T-helper 1 cell treated with Interleukin-12 subunit alpha and Interleukin-12 subunit beta and Interleukin-4 antibody, amounts not matched to agents 30 ng/mL and 1 ng/mL, for 36 hours (primary cell): ENCODE data around the gene KCTD11. TPM values are rescaled to one million over a fixed set of nuclear protein-coding genes. Genes with fewer than 3 reads are reported as not detected.

ENCODE experiments used
- intact Hi-C: fragments of 100-400 bp; cut with micrococcal nuclease; formaldehyde crosslinking; loops from one replicate; pipeline ENCODE4 v1.15.1; 2024
- total RNA-seq: library from RNA; stranded (reverse); gene quantifications from 2 replicates; pipeline ENCODE4 v1.2.3, GENCODE V29; 2022

Gene KCTD11
- total RNA-seq, 1 donor from 2014 or later = 10.3 TPM

DNA sequence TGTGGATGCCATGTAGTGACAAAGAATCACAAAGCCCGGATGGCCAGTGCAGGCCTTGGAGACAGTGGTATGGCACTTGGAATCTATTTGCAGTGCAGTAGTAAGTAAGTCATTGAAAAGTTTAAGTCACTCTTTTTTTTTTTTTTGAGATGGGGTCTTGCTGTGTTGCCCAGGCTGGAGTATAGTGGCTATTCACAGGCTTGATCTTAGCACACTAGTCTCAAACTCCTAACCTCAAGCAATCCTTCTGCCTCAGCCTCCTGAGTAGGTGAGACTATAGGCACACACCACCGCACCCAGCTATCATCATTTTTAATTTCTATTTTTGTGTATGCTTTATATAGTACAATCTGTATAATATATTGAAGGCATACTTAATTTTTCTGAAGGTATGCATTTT, 46.6 kb downstream of the KCTD11 start:
- intact Hi-C loops = no loop called here

GRCh38 chr17:7403043-7403726, 51.2 kb downstream of the KCTD11 start:
- intact Hi-C loops = loop anchor here (5.0 kb wide), 1 partner anchor 439 kb away; no protein-coding TSS in a partner anchor

GRCh38 chr17:7403727-7403976, 51.7 kb downstream of the KCTD11 start:
- intact Hi-C loops = loop anchor here (5.0 kb wide), 1 partner anchor 439 kb away; no protein-coding TSS in a partner anchor

DNA sequence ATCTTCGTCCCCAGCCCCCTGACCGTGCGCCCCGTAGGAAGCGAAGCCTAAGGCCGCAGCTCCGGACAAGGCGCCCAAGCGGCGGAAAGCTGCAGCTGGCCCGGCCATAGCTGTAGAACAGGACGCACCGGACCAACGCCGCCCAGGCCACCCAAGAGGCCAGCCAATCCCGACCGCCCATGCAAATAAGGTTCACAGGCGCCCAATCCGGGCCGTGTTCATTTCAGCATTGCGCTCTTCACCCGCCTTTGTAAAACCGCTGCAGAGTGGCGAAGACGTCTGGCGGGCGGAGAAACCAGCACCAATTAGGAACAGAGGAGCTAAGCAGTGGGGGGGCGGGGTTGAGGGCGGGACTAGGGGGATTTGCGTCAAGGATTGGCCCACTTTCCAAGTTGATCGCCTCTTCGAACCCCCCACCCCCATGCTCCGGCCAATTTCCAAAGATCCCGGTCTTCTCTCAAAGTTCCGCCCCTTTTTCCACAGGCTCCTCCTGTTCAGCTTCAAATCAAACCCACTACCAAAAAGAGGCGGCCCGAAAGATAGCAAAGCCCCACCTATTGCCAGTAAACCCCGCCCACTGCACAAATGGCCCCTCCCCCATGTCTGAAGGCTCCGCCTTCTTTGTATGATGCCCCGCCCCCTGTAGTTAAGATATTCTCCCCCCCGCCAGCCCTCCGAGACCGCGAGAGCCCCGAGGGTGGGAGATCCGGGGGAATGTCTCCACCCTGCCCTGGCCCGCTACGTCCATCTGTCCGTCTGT, 52.2 kb downstream of the KCTD11 start, which contains the start of gene TMEM256:
TMEM256 (minus strand) TSS at position 121 of the 760 bp plus-strand sequence; CDS start at position 108, 13 bp downstream.
- intact Hi-C loops = loop anchor here (1.0 to 5.0 kb wide), 13 partner anchors 10 to 438 kb away; partner anchors contain the start of genes ACAP1, FXR2, NEURL4 and PLSCR3

Other genes starting within 250 kb of the KCTD11 start
- gene ASGR2, start 237.3 kb upstream of the KCTD11 start, total RNA-seq = not detected in 2 replicates
- 1.5 and 2.5 TPM in 2 replicates for gene ASGR1, start 172.8 kb upstream of the KCTD11 start, total RNA-seq
- 16.1 and 18.5 TPM in 2 replicates for gene DLG4, start 132.3 kb upstream of the KCTD11 start, total RNA-seq
- gene ACADVL, start 132.2 kb upstream of the KCTD11 start, total RNA-seq = 479 and 485 TPM in 2 replicates
- gene DVL2, start 117.6 kb upstream of the KCTD11 start, total RNA-seq = 46.8 and 46.9 TPM in 2 replicates
- 61.5 and 67.3 TPM in 2 replicates for gene PHF23, start 112.7 kb upstream of the KCTD11 start, total RNA-seq
- 287 and 288 TPM in 2 replicates for gene GABARAP, start 109.7 kb upstream of the KCTD11 start, total RNA-seq
- gene CTDNEP1, start 100.4 kb upstream of the KCTD11 start, total RNA-seq = 167 and 170 TPM in 2 replicates
- 45.0 and 50.6 TPM in 2 replicates for gene ELP5, start 99.9 kb upstream of the KCTD11 start, total RNA-seq
- gene CLDN7, start 89.7 kb upstream of the KCTD11 start, total RNA-seq = 0.12 and 0.49 TPM in 2 replicates
- 0.12 TPM in 1 of 2 replicates, not detected in the other for gene SLC2A4, start 70.4 kb upstream of the KCTD11 start, total RNA-seq
- 0.39 and 0.63 TPM in 2 replicates for gene YBX2, start 57.5 kb upstream of the KCTD11 start, total RNA-seq
- gene EIF5A, start 44.5 kb upstream of the KCTD11 start, total RNA-seq = 697 and 698 TPM in 2 replicates
- gene GPS2, start 36.8 kb upstream of the KCTD11 start, total RNA-seq = 88.7 and 90.6 TPM in 2 replicates
- gene NEURL4, start 22.8 kb upstream of the KCTD11 start, total RNA-seq = 37.2 and 37.7 TPM in 2 replicates
- 693 and 701 TPM in 2 replicates for gene ACAP1, start 15.6 kb upstream of the KCTD11 start, total RNA-seq
- gene TMEM95, start 3.0 kb downstream of the KCTD11 start, total RNA-seq = 0.17 TPM in 1 of 2 replicates, not detected in the other
- gene TNK1, start 28.9 kb downstream of the KCTD11 start, total RNA-seq = 1.1 and 1.4 TPM in 2 replicates
- 127 and 139 TPM in 2 replicates for gene PLSCR3, start 42.4 kb downstream of the KCTD11 start, total RNA-seq
- gene TMEM256, start 51.9 kb downstream of the KCTD11 start, total RNA-seq = 51.6 and 53.9 TPM in 2 replicates
- 1.5 and 2.1 TPM in 2 replicates for gene NLGN2, start 55.7 kb downstream of the KCTD11 start, total RNA-seq
- gene SPEM1, start 68.2 kb downstream of the KCTD11 start, total RNA-seq = 0.22 TPM in 1 of 2 replicates, not detected in the other
- gene SPEM2, start 73.5 kb downstream of the KCTD11 start, total RNA-seq = not detected in 2 replicates
- not detected in 2 replicates for gene SPEM3, start 76.7 kb downstream of the KCTD11 start, total RNA-seq
- gene TMEM102, start 83.3 kb downstream of the KCTD11 start, total RNA-seq = 16.0 and 16.3 TPM in 2 replicates
- gene FGF11, start 87.3 kb downstream of the KCTD11 start, total RNA-seq = 15.0 and 15.4 TPM in 2 replicates
- 12.5 and 15.4 TPM in 2 replicates for gene CHRNB1, start 92.9 kb downstream of the KCTD11 start, total RNA-seq
- gene ZBTB4, start 127.5 kb downstream of the KCTD11 start, total RNA-seq = 25.2 and 26.5 TPM in 2 replicates
- gene SLC35G6, start 129.3 kb downstream of the KCTD11 start, total RNA-seq = not detected in 2 replicates
- gene POLR2A, start 132.2 kb downstream of the KCTD11 start, total RNA-seq = 208 and 222 TPM in 2 replicates
- 79.9 and 96.4 TPM in 2 replicates for gene TNFSF12, start 196.9 kb downstream of the KCTD11 start, total RNA-seq
- gene TNFSF13, start 206.6 kb downstream of the KCTD11 start, total RNA-seq = 6.0 and 6.3 TPM in 2 replicates
- gene SENP3, start 209.8 kb downstream of the KCTD11 start, total RNA-seq = 55.0 and 58.3 TPM in 2 replicates
- gene CD68, start 227.5 kb downstream of the KCTD11 start, total RNA-seq = 8.0 TPM in 2 replicates
- 85.1 and 88.0 TPM in 2 replicates for gene MPDU1, start 231.7 kb downstream of the KCTD11 start, total RNA-seq
- gene SOX15, start 237.9 kb downstream of the KCTD11 start, total RNA-seq = 0.20 and 0.27 TPM in 2 replicates